Breast epithelium (tissue), 4 donors: ENCODE measurements around the gene HADHB. TPM values are rescaled to one million over a fixed set of nuclear protein-coding genes. Genes with fewer than 3 reads are reported as not detected.

Experiments
- DNase-seq, 2 donors: peaks; one replicate each; pipeline ENCODE4 v3.0.0-alpha.2; 2019; ENCODE audit warnings: low spot score in 2 of 2
- H3K27ac ChIP-seq, 2 donors: fragments of 200-600 bp; sonication (generic) in 1 of 2; one replicate each; pipeline ENCODE4 v1.5.1; 2016 to 2019; ENCODE audit warnings: mild to moderate bottlenecking in 1 of 2
- H3K27me3 ChIP-seq, 2 donors: fragments of 200-600 bp; sonication (generic) in 1 of 2; one replicate each; pipeline versions ENCODE4 v1.5.1 to v1.6.0; 2017 to 2019; ENCODE audit warnings: control low read depth in 1 of 2, mild to moderate bottlenecking in 1 of 2
- H3K36me3 ChIP-seq: fragments of 200-600 bp; one replicate; pipeline ENCODE4 v1.5.1; 2019
- H3K4me1 ChIP-seq, 2 donors: fragments of 200-600 bp; sonication (generic); one replicate each; pipeline ENCODE4 v1.5.1; 2016 to 2019; ENCODE audit warnings: control low read depth in 1 of 2
- H3K4me3 ChIP-seq, 3 donors: fragments of 200-600 bp; sonication (generic); 1 replicate in 2 of 3; 2 replicates in 1 of 3; pipeline ENCODE4 v1.5.1; 2016 to 2019; ENCODE audit warnings: mild to moderate bottlenecking in 3 of 3, moderate library complexity in 2 of 3
- H3K9me3 ChIP-seq, 2 donors: fragments of 200-600 bp; sonication (generic) in 1 of 2; one replicate each; pipeline ENCODE4 v1.5.1; 2016 to 2019; ENCODE audit warnings: control low read depth in 1 of 2
- CTCF ChIP-seq, 3 donors: fragments of 450-650 bp; IDR thresholded peaks; one replicate each; pipeline ENCODE4 v1.5.1; 2016 to 2017; ENCODE audit warnings: antibody characterized with exemption in 3 of 3, mild to moderate bottlenecking in 3 of 3, moderate library complexity in 3 of 3
- POLR2A ChIP-seq: fragments of 450-650 bp; IDR thresholded peaks from one replicate; pipeline ENCODE4 v1.6.1; 2016; ENCODE audit warnings: antibody characterized with exemption, mild to moderate bottlenecking, moderate library complexity
- POLR2AphosphoS5 ChIP-seq, 3 donors: sonication (generic); formaldehyde crosslinking; IDR thresholded peaks; one replicate each; pipeline ENCODE4 v1.6.1; 2017; ENCODE audit warnings: antibody characterized with exemption in 3 of 3
- intact Hi-C: fragments of 100-400 bp; cut with DNase I; formaldehyde crosslinking; loops from one replicate; pipeline ENCODE4 v1.15.1; 2023; ENCODE audit warnings: low total_unique reads
- total RNA-seq, 3 donors: library from RNA; depleted of rRNA; stranded (reverse); fragments of >200 nt; gene quantifications; one replicate each; pipeline ENCODE4 v1.1.0, GENCODE V29; 2016

HADHB gene
- total RNA-seq, 3 donors from 2014 or later, result 139 to 157 (median 147) TPM

GRCh38 chr2:26333293-26333692 lies 88.6 kb downstream of the HADHB start:
- Histone ChIP-seq H3K27ac (no peak overlapping the region), H3K4me3 (no peak overlapping the region), H3K4me1 (no peaks in the 10 kb centered on the region), H3K36me3 (no peaks in the 10 kb centered on the region), H3K9me3 (no peaks in the 10 kb centered on the region), H3K27me3 (no peaks in the 10 kb centered on the region)
- no peak for TF ChIP-seq POLR2A
- TF ChIP-seq POLR2AphosphoS5 (IDR thresholded peaks at IDR 0.05), result no peak
- no peak for TF ChIP-seq CTCF (IDR thresholded peaks at IDR 0.05)
- intact Hi-C loops, result no loop called here
- no peak for DNase-seq

- DNase-seq, result no peak
- TF ChIP-seq POLR2AphosphoS5 (IDR thresholded peaks at IDR 0.05) (no peak), POLR2A (no peak)
- Histone ChIP-seq H3K36me3 (no peaks in the 10 kb centered on the region), H3K27me3 (no peaks in the 10 kb centered on the region), H3K4me3 (no peak overlapping the region), H3K27ac (no peak overlapping the region), H3K4me1 (no peaks in the 10 kb centered on the region), H3K9me3 (no peaks in the 10 kb centered on the region)
- intact Hi-C loops, result no loop called here
Measured at GRCh38 chr2:26335231-26335630, 90.5 kb downstream of the HADHB start.

- Histone ChIP-seq H3K36me3 (no peaks in the 10 kb centered on the region), H3K9me3 (no peaks in the 10 kb centered on the region), H3K27ac (no peak overlapping the region), H3K4me3 (no peak overlapping the region), H3K4me1 (no peaks in the 10 kb centered on the region), H3K27me3 (no peaks in the 10 kb centered on the region)
- intact Hi-C loops, result no loop called here
- no peak for DNase-seq
- TF ChIP-seq CTCF (IDR thresholded peaks at IDR 0.05), result no peak
- no peak for TF ChIP-seq POLR2AphosphoS5 (IDR thresholded peaks at IDR 0.05)
- no peak for TF ChIP-seq POLR2A
Measured at GRCh38 chr2:26336719-26337118, 92.0 kb downstream of the HADHB start.

GRCh38 chr2:26337298-26337697 lies 92.6 kb downstream of the HADHB start:
- Histone ChIP-seq H3K36me3 (no peaks in the 10 kb centered on the region), H3K9me3 (no peaks in the 10 kb centered on the region), H3K27me3 (no peaks in the 10 kb centered on the region), H3K4me3 (no peak overlapping the region), H3K4me1 (no peaks in the 10 kb centered on the region), H3K27ac (no peak overlapping the region)
- no peak for DNase-seq
- intact Hi-C loops, result no loop called here
- no peak for TF ChIP-seq POLR2AphosphoS5 (IDR thresholded peaks at IDR 0.05)
- TF ChIP-seq CTCF (IDR thresholded peaks at IDR 0.05), result no peak
- TF ChIP-seq POLR2A, result no peak

Other genes with a start within 250 kb of the HADHB start
- 100 to 1,000 TPM in 2 of 3 donors, 10 to 100 TPM in 1; 82.6 to 101 (median 100) TPM for gene RAB10, start 210.9 kb upstream of the HADHB start, total RNA-seq
- gene GAREM2, start 71.9 kb upstream of the HADHB start, total RNA-seq, result 1 to 10 TPM; 1.2 to 2.0 (median 1.4) TPM
- 100 to 1,000 TPM; 139 to 156 (median 141) TPM for gene HADHA, start 307 bp upstream of the HADHB start, total RNA-seq
- gene SELENOI, start 101.2 kb downstream of the HADHB start, total RNA-seq, result 10 to 100 TPM in 2 of 3 donors, 1 to 10 TPM in 1; 6.6 to 26.3 (median 17.4) TPM
- gene ADGRF3, start 101.8 kb downstream of the HADHB start, total RNA-seq, result under 1 TPM in 1 of 3 donors, not detected in 2; under 0.01 TPM
- gene DRC1, start 157.0 kb downstream of the HADHB start, total RNA-seq, result not detected
- gene OTOF, start 233.2 kb downstream of the HADHB start, total RNA-seq, result under 1 TPM; 0.15 to 0.33 (median 0.32) TPM